Endothelial cell (in vitro differentiated cells): Measurements from ENCODE around the gene SEH1L. TPM values are rescaled to one million over a fixed set of nuclear protein-coding genes. Genes with fewer than 3 reads are reported as not detected.

Source experiments
- DNase-seq: peaks from one replicate; pipeline ENCODE4 v3.0.0; 2021; ENCODE audit warnings: low spot score
- H3K27ac Mint-ChIP-seq: one replicate; pipeline ENCODE4 v1.8.0; 2021; ENCODE audit warnings: mixed read lengths, inconsistent platforms; ENCODE audit not compliant: unreplicated experiment
- H3K27me3 Mint-ChIP-seq: one replicate; pipeline ENCODE4 v1.8.0; 2021; ENCODE audit warnings: mild to moderate bottlenecking, moderate library complexity, mixed read lengths, inconsistent platforms; ENCODE audit not compliant: unreplicated experiment
- H3K36me3 Mint-ChIP-seq: one replicate; pipeline ENCODE4 v1.8.0; 2021; ENCODE audit warnings: mild to moderate bottlenecking, low read depth, mixed read lengths, inconsistent platforms; ENCODE audit not compliant: unreplicated experiment
- H3K4me1 Mint-ChIP-seq: one replicate; pipeline ENCODE4 v1.8.0; 2021; ENCODE audit warnings: mild to moderate bottlenecking, mixed read lengths, inconsistent platforms; ENCODE audit not compliant: unreplicated experiment
- H3K4me3 Mint-ChIP-seq: one replicate; pipeline ENCODE4 v1.8.0; 2021; ENCODE audit warnings: mild to moderate bottlenecking, mixed read lengths, inconsistent platforms; ENCODE audit not compliant: unreplicated experiment
- H3K9me3 Mint-ChIP-seq: one replicate; pipeline ENCODE4 v1.8.0; 2021; ENCODE audit warnings: mixed read lengths, inconsistent platforms; ENCODE audit not compliant: unreplicated experiment
- total RNA-seq: library from RNA; stranded (reverse); fragmentation: NEBNext Ultra II Directional; extraction: Animal tissue kit (Norgen Biotek cat#: 25700); gene quantifications from one replicate; pipeline ENCODE4 v1.2.1, GENCODE V29; 2021; ENCODE audit not compliant: unreplicated experiment
- TF ChIP-seq, protein P1 (sequence below): fragments of 200-600 bp; sonication (generic); IDR thresholded peaks from one replicate; pipeline ENCODE4 v1.5.0; 2021; ENCODE audit warnings: antibody characterized with exemption; ENCODE audit not compliant: unreplicated experiment

The SEH1L gene
- total RNA-seq, 1 donor from 2014 or later, result 35.1 TPM

DNA sequence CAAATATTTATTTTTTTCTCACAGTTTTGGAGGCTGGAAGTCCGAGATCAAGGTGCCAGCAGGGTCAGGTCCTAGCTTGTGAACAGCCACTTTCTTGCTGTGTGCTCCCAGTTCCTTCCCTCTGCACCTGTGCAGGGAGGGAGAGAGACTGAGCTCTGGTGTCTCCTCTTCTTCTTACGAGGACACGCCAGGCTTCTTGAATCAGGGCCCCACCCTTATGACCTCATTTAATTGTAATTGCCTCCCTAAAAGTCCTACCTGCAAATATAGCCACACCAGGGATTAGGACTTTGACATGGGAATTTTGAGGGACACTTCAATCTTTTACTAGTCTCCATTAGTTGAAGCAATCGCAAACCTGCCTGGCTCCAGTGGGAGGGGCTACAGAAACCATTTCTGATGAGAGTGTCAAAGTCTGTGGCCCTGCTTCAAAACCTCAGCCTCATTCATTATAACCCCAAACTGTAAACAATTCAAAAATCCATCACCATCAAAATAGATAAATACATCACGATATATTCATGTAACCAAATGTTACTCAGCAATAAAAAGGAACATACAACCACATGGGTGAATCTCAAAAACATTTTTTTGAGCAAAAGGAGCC, 18.2 kb upstream of the SEH1L start:
- Mint-ChIP-seq H3K9me3 (no peaks in the 10 kb centered on the region), H3K27ac (no peak overlapping the region), H3K27me3 (no peaks in the 10 kb centered on the region), H3K4me3 (no peak overlapping the region), H3K36me3 (no peaks in the 10 kb centered on the region), H3K4me1 (no peaks in the 10 kb centered on the region)
- no peak for DNase-seq
- TF ChIP-seq, protein P1, sequence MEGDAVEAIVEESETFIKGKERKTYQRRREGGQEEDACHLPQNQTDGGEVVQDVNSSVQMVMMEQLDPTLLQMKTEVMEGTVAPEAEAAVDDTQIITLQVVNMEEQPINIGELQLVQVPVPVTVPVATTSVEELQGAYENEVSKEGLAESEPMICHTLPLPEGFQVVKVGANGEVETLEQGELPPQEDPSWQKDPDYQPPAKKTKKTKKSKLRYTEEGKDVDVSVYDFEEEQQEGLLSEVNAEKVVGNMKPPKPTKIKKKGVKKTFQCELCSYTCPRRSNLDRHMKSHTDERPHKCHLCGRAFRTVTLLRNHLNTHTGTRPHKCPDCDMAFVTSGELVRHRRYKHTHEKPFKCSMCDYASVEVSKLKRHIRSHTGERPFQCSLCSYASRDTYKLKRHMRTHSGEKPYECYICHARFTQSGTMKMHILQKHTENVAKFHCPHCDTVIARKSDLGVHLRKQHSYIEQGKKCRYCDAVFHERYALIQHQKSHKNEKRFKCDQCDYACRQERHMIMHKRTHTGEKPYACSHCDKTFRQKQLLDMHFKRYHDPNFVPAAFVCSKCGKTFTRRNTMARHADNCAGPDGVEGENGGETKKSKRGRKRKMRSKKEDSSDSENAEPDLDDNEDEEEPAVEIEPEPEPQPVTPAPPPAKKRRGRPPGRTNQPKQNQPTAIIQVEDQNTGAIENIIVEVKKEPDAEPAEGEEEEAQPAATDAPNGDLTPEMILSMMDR, result no peak

- no peak overlapping the region for H3K4me3 Mint-ChIP-seq
- TF ChIP-seq, protein P1, result no peak
- H3K27ac Mint-ChIP-seq, result no peak overlapping the region
- H3K27me3 Mint-ChIP-seq, result no peaks in the 10 kb centered on the region
- no peak for DNase-seq
- H3K36me3 Mint-ChIP-seq, result no peaks in the 10 kb centered on the region
- H3K9me3 Mint-ChIP-seq, result no peaks in the 10 kb centered on the region
- H3K4me1 Mint-ChIP-seq, result no peaks in the 10 kb centered on the region
These were observed 17.4 kb upstream of the SEH1L start for GRCh38 chr18:12930376-12930775.

- Mint-ChIP-seq H3K4me1 (no peaks in the 10 kb centered on the region), H3K27ac (no peak overlapping the region), H3K36me3 (no peaks in the 10 kb centered on the region), H3K4me3 (no peak overlapping the region), H3K9me3 (no peaks in the 10 kb centered on the region), H3K27me3 (no peaks in the 10 kb centered on the region)
- TF ChIP-seq, protein P1, result no peak
- DNase-seq, result no peak
These were observed 16.9 kb upstream of the SEH1L start for GRCh38 chr18:12930908-12931307.

GRCh38 chr18:12933327-12933726, 14.5 kb upstream of the SEH1L start:
- Mint-ChIP-seq H3K9me3 (no peaks in the 10 kb centered on the region), H3K36me3 (no peaks in the 10 kb centered on the region), H3K27me3 (no peaks in the 10 kb centered on the region), H3K27ac (no peak overlapping the region), H3K4me1 (no peaks in the 10 kb centered on the region), H3K4me3 (no peak overlapping the region)
- DNase-seq, result no peak
- TF ChIP-seq, protein P1, result no peak

- DNase-seq, result peak; percentile 83
- H3K36me3 Mint-ChIP-seq, result no peaks in the 10 kb centered on the region
- no peaks in the 10 kb centered on the region for H3K27me3 Mint-ChIP-seq
- H3K27ac Mint-ChIP-seq, result no peak overlapping the region
- no peaks in the 10 kb centered on the region for H3K4me1 Mint-ChIP-seq
- H3K4me3 Mint-ChIP-seq, result no peak overlapping the region
- TF ChIP-seq, protein P1, result peak; percentile 41
- no peaks in the 10 kb centered on the region for H3K9me3 Mint-ChIP-seq
These were observed 13.2 kb upstream of the SEH1L start for GRCh38 chr18:12934454-12935071.
